Stimulated activated CD4-positive, alpha-beta T cell treated with anti-CD3 and anti-CD28 coated beads, Interleukin-1b, Interleukin-23, amount 100 ng/mL, for 4 hours (primary cell): ENCODE results near the gene NBPF12.
"Not testable (repeated sequence)": the region's sequence is repeated elsewhere in the genome, so short reads cannot be mapped to it uniquely, and the experiment has no call there.

Experiments
- DNase-seq, 2 donors: peaks; one replicate each; pipeline ENCODE4 v3.0.0-alpha.2; 2020; ENCODE audit warnings: low read depth in 2 of 2

NBPF12 gene

GRCh38 chr1:146972681-146973080 lies 34.6 kb downstream of the NBPF12 start:
- not testable (repeated sequence) for DNase-seq

GRCh38 chr1:146985855-146986254 lies 47.7 kb downstream of the NBPF12 start:
- DNase-seq, result not testable (repeated sequence)

DNA sequence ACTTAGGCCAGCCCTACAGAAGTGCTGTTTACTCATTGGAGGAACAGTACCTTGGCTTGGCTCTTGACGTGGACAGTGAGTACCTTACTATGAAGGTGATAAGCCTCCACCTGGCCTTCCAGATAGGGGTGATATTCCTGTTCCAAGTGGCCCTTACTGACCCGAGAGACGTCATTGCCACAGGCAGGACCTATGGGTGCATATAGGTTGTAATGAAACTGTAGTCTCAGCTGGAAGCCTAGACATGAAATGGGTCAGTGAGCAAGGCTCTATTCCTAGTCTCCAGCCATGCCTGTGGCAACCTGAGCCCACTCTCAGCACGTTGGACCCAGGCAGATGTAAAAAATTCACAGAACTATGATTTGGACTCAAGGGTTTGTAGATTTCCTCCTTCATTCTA lies 48.3 kb downstream of the NBPF12 start:
- DNase-seq, result not testable (repeated sequence)

DNA sequence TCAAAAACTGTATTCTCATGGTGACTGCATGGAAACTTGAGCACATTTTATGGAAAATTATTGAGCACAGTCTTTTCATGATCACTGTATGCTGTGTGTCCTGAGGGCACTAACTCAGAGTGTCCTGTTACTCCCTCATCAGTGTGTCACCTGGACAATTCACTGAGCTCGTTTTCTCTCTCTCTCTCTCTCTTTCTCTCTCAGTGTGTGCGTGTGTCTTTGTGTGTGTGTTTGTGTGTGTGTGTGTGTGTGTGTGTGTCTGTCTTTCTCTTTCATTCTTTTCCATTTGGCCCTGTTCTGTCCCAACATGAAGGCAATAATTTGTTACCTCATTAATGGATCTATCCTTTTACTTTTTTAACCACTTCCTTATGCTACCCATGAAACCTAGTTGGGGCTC lies 49.4 kb downstream of the NBPF12 start:
- not testable (repeated sequence) for DNase-seq

DNA sequence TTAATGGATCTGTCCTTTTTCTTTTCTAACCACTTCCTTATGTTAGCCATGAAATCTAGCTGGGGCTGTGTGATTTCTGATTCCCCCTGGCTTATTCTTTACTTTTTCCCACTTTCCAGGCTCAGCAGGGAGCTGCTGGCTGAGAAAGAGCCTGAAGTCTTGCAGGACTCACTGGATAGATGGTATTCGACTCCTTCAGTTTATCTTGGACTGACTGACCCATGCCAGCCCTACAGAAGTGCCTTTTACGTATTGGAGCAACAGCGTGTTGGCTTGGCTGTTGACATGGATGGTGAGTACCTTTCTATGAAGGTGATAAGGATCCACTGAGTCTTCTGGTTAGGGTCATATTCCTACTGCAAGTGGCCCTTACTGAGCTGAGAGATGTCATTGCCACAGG lies 51.3 kb downstream of the NBPF12 start:
- not testable (repeated sequence) for DNase-seq

DNA sequence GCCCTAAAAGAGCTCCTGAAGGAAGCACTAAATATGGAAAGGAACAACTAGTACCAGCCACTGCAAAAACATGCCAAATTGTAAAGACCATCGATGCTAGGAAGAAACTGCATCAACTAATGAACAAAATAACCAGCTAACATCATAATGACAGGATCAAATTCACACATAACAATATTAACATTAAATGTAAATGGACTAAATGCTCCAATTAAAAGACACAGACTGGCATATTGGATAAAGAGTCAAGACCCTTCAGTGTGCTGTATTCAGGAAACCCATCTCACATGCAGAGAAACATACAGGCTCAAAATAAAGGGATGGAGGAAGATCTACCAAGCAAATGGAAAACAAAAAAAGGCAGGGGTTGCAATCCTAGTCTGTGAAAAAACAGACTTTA lies 70.4 kb downstream of the NBPF12 start:
- DNase-seq, result not testable (repeated sequence)

- not testable (repeated sequence) for DNase-seq
Measured at GRCh38 chr1:147026975-147027374, 88.9 kb downstream of the NBPF12 start.

DNA sequence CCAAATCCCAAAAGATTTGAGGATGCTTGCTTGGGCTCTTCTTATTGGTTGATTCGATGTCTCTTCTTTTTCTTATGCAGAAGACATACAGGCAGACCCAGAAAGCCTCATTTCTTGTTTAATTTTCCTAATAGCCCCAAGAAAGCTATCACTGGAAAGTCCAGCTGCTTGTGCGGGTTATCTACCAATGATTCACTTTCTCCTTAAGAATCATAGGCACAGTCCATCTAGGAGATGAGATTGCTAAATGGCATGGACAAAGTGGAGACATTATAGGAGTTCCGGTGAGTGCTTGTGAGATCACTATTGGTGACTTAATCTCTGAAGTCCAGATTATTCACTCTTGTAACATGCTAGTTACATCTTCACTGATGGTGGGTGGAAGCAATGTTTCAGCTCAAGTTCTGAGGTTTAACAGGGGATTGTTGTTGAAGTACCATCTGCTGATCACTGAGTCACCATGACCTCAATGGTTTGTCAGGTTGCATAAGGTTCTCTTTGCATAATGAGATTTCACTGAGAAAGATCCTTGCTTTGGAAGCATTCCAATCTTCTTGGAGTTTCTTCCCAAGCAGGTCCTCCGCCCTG lies 92.0 kb downstream of the NBPF12 start:
- DNase-seq, result not testable (repeated sequence)

DNA sequence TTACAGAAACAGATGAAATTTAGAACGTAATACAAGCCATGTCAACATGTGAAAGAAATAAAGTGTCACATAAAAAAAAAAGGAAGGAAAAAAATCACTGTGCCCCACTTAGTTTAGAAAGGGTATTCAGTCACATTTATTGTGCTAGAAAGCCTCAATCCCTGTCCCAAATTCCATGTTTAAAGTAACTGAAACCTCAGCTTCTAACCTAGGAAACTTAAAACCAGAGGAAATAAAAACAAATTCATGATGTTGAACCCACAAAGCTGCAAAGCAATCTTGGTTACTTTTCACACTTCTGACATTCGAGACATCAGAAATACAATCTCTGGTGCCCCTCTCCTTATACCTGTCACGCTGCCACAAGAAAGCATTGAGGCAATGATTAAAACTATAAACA lies 101.8 kb downstream of the NBPF12 start:
- no peak for DNase-seq

GRCh38 chr1:147042891-147043290 lies 104.8 kb downstream of the NBPF12 start:
- not testable (repeated sequence) for DNase-seq

DNA sequence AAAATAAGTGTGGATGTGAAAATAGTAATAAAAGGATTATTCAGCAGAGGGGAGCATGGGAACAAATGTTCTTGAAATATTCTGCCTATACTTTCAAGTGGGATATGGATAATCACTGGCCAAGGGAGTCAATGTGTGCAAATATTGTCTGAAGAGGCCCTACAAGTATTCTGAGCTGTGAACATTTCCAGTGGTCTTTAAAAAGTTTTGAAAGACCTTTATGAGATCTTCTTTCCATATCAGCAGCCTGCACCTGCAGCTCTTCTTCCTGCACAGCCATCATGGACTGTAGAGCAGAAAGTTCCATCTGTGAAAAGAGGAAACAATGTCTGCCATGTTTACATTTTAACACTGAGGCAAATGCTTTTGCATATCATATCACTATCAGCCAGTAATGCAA lies 106.4 kb downstream of the NBPF12 start:
- DNase-seq, result not testable (repeated sequence)
